HL-60 (cell line): ENCODE results near the gene TADA2A.

Experiments
- DNase-seq, 2 experiments: peaks; one replicate each; pipeline ENCODE4 v3.0.0-alpha.2; 2010 to 2020; ENCODE audit warnings: low read depth in 1 of 2, low spot score in 1 of 2
- H3K27ac ChIP-seq: fragments of 250-450 bp; sonication (Bioruptor Pico); replicated peaks from 2 replicates; pipeline ENCODE4 v1.5.1; 2020; ENCODE audit warnings: mild to moderate bottlenecking, moderate library complexity
- H3K27me3 ChIP-seq: fragments of 250-450 bp; sonication (Bioruptor Pico); 2 replicates; pipeline ENCODE4 v1.5.1; 2021; ENCODE audit warnings: mild to moderate bottlenecking, moderate library complexity; ENCODE audit not compliant: insufficient read depth, poor library complexity, severe bottlenecking
- H3K4me3 ChIP-seq: replicated peaks from 2 replicates; pipeline ENCODE4 v1.5.1; 2011; ENCODE audit warnings: mild to moderate bottlenecking, control low read depth, low read length; ENCODE audit not compliant: insufficient read depth
- GABPA ChIP-seq: IDR thresholded peaks from 2 replicates; pipeline ENCODE4 v1.6.1; 2012; ENCODE audit warnings: low read depth
- POLR2AphosphoS5 ChIP-seq: IDR thresholded peaks from 2 replicates; pipeline ENCODE4 v1.6.1; 2012; ENCODE audit warnings: low read depth
- SPI1 ChIP-seq: IDR thresholded peaks from 2 replicates; pipeline ENCODE4 v1.6.1; 2012; ENCODE audit warnings: low read depth, mild to moderate bottlenecking, borderline replicate concordance
- TF ChIP-seq, protein P1 (sequence below): IDR thresholded peaks from one replicate; pipeline ENCODE4 v1.5.1; 2011; ENCODE audit warnings: low read length, control low read depth, inconsistent platforms; ENCODE audit not compliant: insufficient read depth
- TF ChIP-seq, protein P2 (sequence below): IDR thresholded peaks from 2 replicates; pipeline ENCODE4 v1.6.1; 2012; ENCODE audit warnings: low read depth; ENCODE audit not compliant: insufficient replicate concordance

TADA2A gene

DNA sequence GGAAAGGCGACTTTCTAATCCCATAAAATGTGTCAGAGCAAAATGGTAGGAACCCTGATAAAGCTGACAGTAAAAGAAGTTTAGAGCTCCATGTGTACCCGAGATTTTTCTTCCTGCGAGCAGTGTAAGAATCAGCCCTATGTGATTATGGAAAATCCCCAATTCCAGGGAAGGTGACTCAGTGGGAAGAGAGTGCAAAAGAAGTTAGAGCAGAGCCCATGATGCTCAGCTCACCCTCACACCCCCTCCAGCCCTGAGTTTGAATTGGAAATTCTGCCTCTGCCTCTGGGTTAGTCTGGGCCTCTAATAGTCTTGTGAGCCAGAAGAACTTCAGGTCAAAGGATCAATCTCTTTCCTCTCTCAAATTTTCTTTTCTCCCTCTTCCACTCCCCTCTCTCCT lies 18.4 kb upstream of the TADA2A start:
- Histone ChIP-seq H3K27ac (no peak overlapping the region), H3K4me3 (no peak overlapping the region), H3K27me3 (no peaks in the 10 kb centered on the region)
- no peak for TF ChIP-seq SPI1
- TF ChIP-seq, protein P1, sequence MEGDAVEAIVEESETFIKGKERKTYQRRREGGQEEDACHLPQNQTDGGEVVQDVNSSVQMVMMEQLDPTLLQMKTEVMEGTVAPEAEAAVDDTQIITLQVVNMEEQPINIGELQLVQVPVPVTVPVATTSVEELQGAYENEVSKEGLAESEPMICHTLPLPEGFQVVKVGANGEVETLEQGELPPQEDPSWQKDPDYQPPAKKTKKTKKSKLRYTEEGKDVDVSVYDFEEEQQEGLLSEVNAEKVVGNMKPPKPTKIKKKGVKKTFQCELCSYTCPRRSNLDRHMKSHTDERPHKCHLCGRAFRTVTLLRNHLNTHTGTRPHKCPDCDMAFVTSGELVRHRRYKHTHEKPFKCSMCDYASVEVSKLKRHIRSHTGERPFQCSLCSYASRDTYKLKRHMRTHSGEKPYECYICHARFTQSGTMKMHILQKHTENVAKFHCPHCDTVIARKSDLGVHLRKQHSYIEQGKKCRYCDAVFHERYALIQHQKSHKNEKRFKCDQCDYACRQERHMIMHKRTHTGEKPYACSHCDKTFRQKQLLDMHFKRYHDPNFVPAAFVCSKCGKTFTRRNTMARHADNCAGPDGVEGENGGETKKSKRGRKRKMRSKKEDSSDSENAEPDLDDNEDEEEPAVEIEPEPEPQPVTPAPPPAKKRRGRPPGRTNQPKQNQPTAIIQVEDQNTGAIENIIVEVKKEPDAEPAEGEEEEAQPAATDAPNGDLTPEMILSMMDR: no peak
- TF ChIP-seq GABPA: no peak
- TF ChIP-seq, protein P2, sequence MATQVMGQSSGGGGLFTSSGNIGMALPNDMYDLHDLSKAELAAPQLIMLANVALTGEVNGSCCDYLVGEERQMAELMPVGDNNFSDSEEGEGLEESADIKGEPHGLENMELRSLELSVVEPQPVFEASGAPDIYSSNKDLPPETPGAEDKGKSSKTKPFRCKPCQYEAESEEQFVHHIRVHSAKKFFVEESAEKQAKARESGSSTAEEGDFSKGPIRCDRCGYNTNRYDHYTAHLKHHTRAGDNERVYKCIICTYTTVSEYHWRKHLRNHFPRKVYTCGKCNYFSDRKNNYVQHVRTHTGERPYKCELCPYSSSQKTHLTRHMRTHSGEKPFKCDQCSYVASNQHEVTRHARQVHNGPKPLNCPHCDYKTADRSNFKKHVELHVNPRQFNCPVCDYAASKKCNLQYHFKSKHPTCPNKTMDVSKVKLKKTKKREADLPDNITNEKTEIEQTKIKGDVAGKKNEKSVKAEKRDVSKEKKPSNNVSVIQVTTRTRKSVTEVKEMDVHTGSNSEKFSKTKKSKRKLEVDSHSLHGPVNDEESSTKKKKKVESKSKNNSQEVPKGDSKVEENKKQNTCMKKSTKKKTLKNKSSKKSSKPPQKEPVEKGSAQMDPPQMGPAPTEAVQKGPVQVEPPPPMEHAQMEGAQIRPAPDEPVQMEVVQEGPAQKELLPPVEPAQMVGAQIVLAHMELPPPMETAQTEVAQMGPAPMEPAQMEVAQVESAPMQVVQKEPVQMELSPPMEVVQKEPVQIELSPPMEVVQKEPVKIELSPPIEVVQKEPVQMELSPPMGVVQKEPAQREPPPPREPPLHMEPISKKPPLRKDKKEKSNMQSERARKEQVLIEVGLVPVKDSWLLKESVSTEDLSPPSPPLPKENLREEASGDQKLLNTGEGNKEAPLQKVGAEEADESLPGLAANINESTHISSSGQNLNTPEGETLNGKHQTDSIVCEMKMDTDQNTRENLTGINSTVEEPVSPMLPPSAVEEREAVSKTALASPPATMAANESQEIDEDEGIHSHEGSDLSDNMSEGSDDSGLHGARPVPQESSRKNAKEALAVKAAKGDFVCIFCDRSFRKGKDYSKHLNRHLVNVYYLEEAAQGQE: no peak
- no peak for TF ChIP-seq POLR2AphosphoS5
- no peak for DNase-seq

DNA sequence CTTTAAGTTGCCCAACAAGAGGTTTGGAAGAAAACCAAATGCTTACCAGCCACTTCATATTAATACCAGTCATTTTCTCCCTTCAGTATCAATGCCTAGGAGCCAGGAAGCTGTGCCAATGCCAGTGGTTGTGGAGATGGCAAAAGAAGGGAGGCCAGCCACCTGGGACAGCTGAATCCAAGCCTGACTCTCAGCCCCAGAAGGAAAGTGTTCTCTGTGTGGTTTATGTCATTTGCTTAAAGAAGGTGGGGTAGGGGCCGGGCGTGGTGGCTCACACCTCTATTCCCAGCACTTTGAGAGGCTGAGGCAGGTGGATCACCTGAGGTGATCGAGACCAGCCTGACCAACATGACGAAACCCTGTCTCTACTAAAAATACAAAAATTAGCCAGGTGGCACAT lies 17.5 kb upstream of the TADA2A start:
- DNase-seq: no peak
- no peak for TF ChIP-seq SPI1
- TF ChIP-seq, protein P2: no peak
- Histone ChIP-seq H3K27ac (no peak overlapping the region), H3K27me3 (no peaks in the 10 kb centered on the region), H3K4me3 (no peak overlapping the region)

GRCh38 chr17:37391146-37391545 lies 15.5 kb upstream of the TADA2A start:
- H3K4me3 ChIP-seq: no peak overlapping the region
- TF ChIP-seq SPI1 (no peak), POLR2AphosphoS5 (no peak), GABPA (no peak)
- TF ChIP-seq, protein P1: no peak
- TF ChIP-seq, protein P2: no peak
- DNase-seq: no peak
- H3K27me3 ChIP-seq: no peaks in the 10 kb centered on the region
- no peak overlapping the region for H3K27ac ChIP-seq

- no peak for TF ChIP-seq SPI1
- TF ChIP-seq, protein P2: no peak
- TF ChIP-seq, protein P1: no peak
- no peak for TF ChIP-seq POLR2AphosphoS5
- TF ChIP-seq GABPA: no peak
- H3K4me3 ChIP-seq: no peak overlapping the region
- no peaks in the 10 kb centered on the region for H3K27me3 ChIP-seq
- DNase-seq: no peak
- no peak overlapping the region for H3K27ac ChIP-seq
Measured at GRCh38 chr17:37392024-37392590, 14.6 kb upstream of the TADA2A start.
